Liver (tissue), 9 donors: ENCODE measurements around the gene C16orf86. TPM values are rescaled to one million over a fixed set of nuclear protein-coding genes. Genes with fewer than 3 reads are reported as not detected.
A peak's percentile ranks its signal among the peaks of the same experiment; 100 is the strongest.

Source experiments
- DNase-seq: peaks from one replicate; pipeline ENCODE4 v3.0.0-alpha.2; 2017; ENCODE audit warnings: low spot score
- H3K27ac ChIP-seq, 2 donors: one replicate each; pipeline ENCODE4 v1.7.0; 2013; ENCODE audit warnings: inconsistent platforms in 2 of 2, low read length in 2 of 2, control low read depth in 1 of 2, low read depth in 1 of 2, mild to moderate bottlenecking in 1 of 2
- H3K27me3 ChIP-seq, 4 donors: one replicate each; pipeline versions ENCODE4 v1.6.1 to v1.7.0; 2013; ENCODE audit warnings: low read length in 3 of 4, inconsistent platforms in 1 of 4, mild to moderate bottlenecking in 1 of 4, moderate library complexity in 1 of 4; ENCODE audit not compliant: control insufficient read depth in 4 of 4, insufficient read depth in 4 of 4
- H3K36me3 ChIP-seq, 4 donors: one replicate each; pipeline versions ENCODE4 v1.6.1 to v1.7.0; 2013; ENCODE audit warnings: low read length in 3 of 4, mild to moderate bottlenecking in 3 of 4, low read depth in 1 of 4, moderate library complexity in 1 of 4; ENCODE audit not compliant: control insufficient read depth in 4 of 4, insufficient read depth in 3 of 4
- H3K4me1 ChIP-seq, 4 donors: one replicate each; pipeline versions ENCODE4 v1.6.1 to v1.7.0; 2013; ENCODE audit warnings: low read length in 3 of 4, mild to moderate bottlenecking in 3 of 4, moderate library complexity in 1 of 4; ENCODE audit not compliant: control insufficient read depth in 4 of 4, insufficient read depth in 4 of 4
- H3K4me3 ChIP-seq, 3 donors: one replicate each; pipeline versions ENCODE4 v1.6.1 to v1.7.0; 2013; ENCODE audit warnings: low read length in 3 of 3, control low read depth in 1 of 3, low read depth in 1 of 3, mild to moderate bottlenecking in 1 of 3
- H3K9ac ChIP-seq, 2 donors: one replicate each; pipeline ENCODE4 v1.7.0; 2013; ENCODE audit warnings: low read length in 2 of 2, mild to moderate bottlenecking in 2 of 2, moderate library complexity in 2 of 2, control low read depth in 1 of 2, low read depth in 1 of 2
- H3K9me3 ChIP-seq, 4 donors: one replicate each; pipeline versions ENCODE4 v1.6.1 to v1.7.0; 2013; ENCODE audit warnings: low read length in 3 of 4; ENCODE audit not compliant: control insufficient read depth in 4 of 4
- EGR1 ChIP-seq, 2 donors: IDR thresholded peaks; 2 replicates each; pipeline ENCODE4 v1.6.1; 2016 to 2018; ENCODE audit warnings: antibody characterized with exemption in 2 of 2, low read depth in 2 of 2
- FOXA1 ChIP-seq: IDR thresholded peaks from 2 replicates; pipeline ENCODE4 v1.6.1; 2016; ENCODE audit warnings: antibody characterized with exemption
- FOXA2 ChIP-seq: IDR thresholded peaks from 2 replicates; pipeline ENCODE4 v1.6.1; 2016; ENCODE audit warnings: antibody characterized with exemption
- GABPA ChIP-seq, 2 donors: IDR thresholded peaks in 1 of 2; conservative IDR thresholded peaks in 1 of 2; 2 replicates each; pipeline ENCODE4 v1.6.1; 2016; ENCODE audit warnings: antibody characterized with exemption in 2 of 2, mild to moderate bottlenecking in 1 of 2, moderate library complexity in 1 of 2
- HNF4A ChIP-seq, 2 donors: conservative IDR thresholded peaks; 2 replicates each; pipeline ENCODE4 v1.6.1; 2016; ENCODE audit warnings: antibody characterized with exemption in 2 of 2, mild to moderate bottlenecking in 2 of 2
- HNF4G ChIP-seq: IDR thresholded peaks from 2 replicates; pipeline ENCODE4 v1.6.1; 2016; ENCODE audit warnings: antibody characterized with exemption
- JUND ChIP-seq, 2 donors: IDR thresholded peaks; 2 replicates each; pipeline ENCODE4 v1.6.1; 2016; ENCODE audit warnings: antibody characterized with exemption in 2 of 2
- NR2F2 ChIP-seq: IDR thresholded peaks from 2 replicates; pipeline ENCODE4 v1.6.1; 2016; ENCODE audit warnings: antibody characterized with exemption
- RAD21 ChIP-seq, 2 donors: IDR thresholded peaks; 2 replicates each; pipeline ENCODE4 v1.6.1; 2016; ENCODE audit warnings: antibody characterized with exemption in 2 of 2, mild to moderate bottlenecking in 2 of 2
- RXRA ChIP-seq, 2 donors: IDR thresholded peaks; 2 replicates each; pipeline ENCODE4 v1.6.1; 2017 to 2018; ENCODE audit warnings: antibody characterized with exemption in 2 of 2, mild to moderate bottlenecking in 1 of 2
- SP1 ChIP-seq: IDR thresholded peaks from 2 replicates; pipeline ENCODE4 v1.6.1; 2018; ENCODE audit warnings: antibody characterized with exemption, mild to moderate bottlenecking
- YY1 ChIP-seq: IDR thresholded peaks from 2 replicates; pipeline ENCODE4 v1.6.1; 2016; ENCODE audit warnings: antibody characterized with exemption, mild to moderate bottlenecking
- WGBS: extraction: QIAGEN DNeasy Blood & Tissue Kit; methylation state at CpG from one replicate; pipeline ENCODE4 v1.1.7; 2013; 5-methylcytosine and 5-hydroxymethylcytosine counted together
- polyA plus RNA-seq, 2 donors: library from polyadenylated mRNA; stranded (reverse) in 1 of 2; unstranded in 1 of 2; fragments of 200-250 nt in 1 of 2; fragments of >200 nt in 1 of 2; fragmentation: Nextera tagmentation in 1 of 2; extraction: Ambion mirVana in 1 of 2; gene quantifications; one replicate each; pipeline versions ENCODE4 v1.2.1 to v1.2.3, GENCODE V29; 2013 to 2015
- total RNA-seq, 2 donors: library from RNA; depleted of rRNA; stranded (reverse); fragments of >200 nt; gene quantifications; one replicate each; pipeline ENCODE4 v1.2.3, GENCODE V29; 2014
- TF ChIP-seq, protein P1 (sequence below): fragments of 150-350 bp; IDR thresholded peaks from 2 replicates; pipeline ENCODE4 v1.5.1; 2017; ENCODE audit warnings: improper control_type of control experiment, low read depth, low read length; ENCODE audit not compliant: missing input control
- TF ChIP-seq, protein P2 (sequence below): IDR thresholded peaks from 2 replicates; pipeline ENCODE4 v1.6.1; 2016; ENCODE audit warnings: antibody characterized with exemption
- TF ChIP-seq, protein P3 (sequence below): IDR thresholded peaks from 2 replicates; pipeline ENCODE4 v1.6.1; 2016; ENCODE audit warnings: antibody characterized with exemption
- TF ChIP-seq, protein P4 (sequence below): IDR thresholded peaks from 2 replicates; pipeline ENCODE4 v1.6.1; 2016; ENCODE audit warnings: antibody characterized with exemption
- donor health status: healthy.
- donor health status: healthy.
- donor health status: healthy.
- donor health status: healthy.
- donor health status: healthy.

The C16orf86 gene
- total and polyA plus RNA-seq, 4 donors = 1.2 to 2.6 (median 2.1) TPM

DNA sequence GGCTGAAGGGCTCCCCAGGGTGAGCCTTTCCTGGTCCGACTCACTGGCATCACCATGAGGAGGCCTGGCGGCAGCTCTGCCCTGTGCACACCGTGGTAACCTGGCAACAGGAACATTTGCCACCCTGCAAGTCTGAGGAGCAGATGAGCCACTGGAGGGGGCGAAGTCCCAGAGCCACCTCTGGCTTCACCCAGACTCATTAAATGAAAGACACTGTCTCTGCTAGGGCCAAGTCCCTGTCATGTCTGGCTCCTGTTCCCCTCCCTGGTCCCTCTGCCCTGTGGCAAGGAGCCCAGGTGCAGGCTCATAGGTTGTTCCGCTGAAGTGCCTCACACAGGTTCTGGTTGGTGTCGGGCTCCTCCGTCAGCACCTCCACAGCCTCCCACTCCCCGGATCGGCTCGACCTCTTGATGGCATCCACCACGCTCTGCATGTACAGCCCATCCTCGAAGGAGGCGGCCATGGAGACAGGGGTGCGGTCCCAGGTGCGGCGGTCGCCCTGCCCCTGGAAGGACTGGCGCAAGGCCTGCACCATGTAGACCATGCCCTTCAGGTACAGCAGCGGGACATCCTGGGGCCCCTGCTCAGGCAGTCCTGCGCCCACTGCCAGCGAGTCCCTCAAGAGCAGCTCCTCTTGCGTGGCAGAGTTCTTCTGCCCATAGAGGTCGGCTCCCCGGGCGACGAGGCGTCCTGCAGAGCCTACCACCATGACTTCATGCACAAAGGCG lies 8.4 kb downstream of the C16orf86 start:
- WGBS = 73% methylated on average over 28 of the region's 28 CpGs
- H3K9me3 ChIP-seq = no peaks in the 10 kb centered on the region
- peak overlapping the region; percentile 6 to 18 for H3K9ac ChIP-seq
- no peak for DNase-seq
- TF ChIP-seq, protein P1, sequence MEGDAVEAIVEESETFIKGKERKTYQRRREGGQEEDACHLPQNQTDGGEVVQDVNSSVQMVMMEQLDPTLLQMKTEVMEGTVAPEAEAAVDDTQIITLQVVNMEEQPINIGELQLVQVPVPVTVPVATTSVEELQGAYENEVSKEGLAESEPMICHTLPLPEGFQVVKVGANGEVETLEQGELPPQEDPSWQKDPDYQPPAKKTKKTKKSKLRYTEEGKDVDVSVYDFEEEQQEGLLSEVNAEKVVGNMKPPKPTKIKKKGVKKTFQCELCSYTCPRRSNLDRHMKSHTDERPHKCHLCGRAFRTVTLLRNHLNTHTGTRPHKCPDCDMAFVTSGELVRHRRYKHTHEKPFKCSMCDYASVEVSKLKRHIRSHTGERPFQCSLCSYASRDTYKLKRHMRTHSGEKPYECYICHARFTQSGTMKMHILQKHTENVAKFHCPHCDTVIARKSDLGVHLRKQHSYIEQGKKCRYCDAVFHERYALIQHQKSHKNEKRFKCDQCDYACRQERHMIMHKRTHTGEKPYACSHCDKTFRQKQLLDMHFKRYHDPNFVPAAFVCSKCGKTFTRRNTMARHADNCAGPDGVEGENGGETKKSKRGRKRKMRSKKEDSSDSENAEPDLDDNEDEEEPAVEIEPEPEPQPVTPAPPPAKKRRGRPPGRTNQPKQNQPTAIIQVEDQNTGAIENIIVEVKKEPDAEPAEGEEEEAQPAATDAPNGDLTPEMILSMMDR = no peak
- TF ChIP-seq RXRA (IDR thresholded peaks at IDR 0.05) (peak in 1 of 2 donors; percentile 34), HNF4A (conservative IDR thresholded peaks at IDR 0.05) (peak in 1 of 2 donors; percentile 39), JUND (IDR thresholded peaks at IDR 0.05) (no peak)
- TF ChIP-seq, protein P2, sequence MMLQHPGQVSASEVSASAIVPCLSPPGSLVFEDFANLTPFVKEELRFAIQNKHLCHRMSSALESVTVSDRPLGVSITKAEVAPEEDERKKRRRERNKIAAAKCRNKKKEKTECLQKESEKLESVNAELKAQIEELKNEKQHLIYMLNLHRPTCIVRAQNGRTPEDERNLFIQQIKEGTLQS = no peak
- H3K27me3 ChIP-seq = no peaks in the 10 kb centered on the region
- peaks cover 0 to under 1% (median 0%) of the 10 kb centered on the region in 4 donors for H3K36me3 ChIP-seq
- H3K4me1 ChIP-seq = peaks cover 17 to 56% (median 47%) of the 10 kb centered on the region in 4 donors
- peak overlapping the region; percentile 60 to 95 for H3K27ac ChIP-seq
- no peak overlapping the region for H3K4me3 ChIP-seq

DNA sequence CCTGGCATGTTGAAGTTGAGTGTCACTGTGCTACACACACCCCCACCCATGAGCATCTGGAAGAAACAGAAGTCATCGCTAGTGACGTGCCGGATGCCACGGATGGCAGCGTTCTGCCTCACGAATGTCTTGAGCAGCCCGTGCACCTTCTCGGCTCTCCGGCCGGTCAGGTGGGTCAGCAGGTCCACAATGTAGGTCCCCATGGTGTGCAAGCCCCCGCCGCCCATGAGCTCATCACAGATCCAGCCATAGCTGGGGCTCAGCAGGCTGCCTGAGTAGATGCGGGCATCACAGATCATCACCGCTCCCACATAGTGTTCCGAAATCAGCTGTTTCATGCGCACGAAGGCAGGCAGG lies 8.9 kb downstream of the C16orf86 start:
- peaks cover 17 to 56% (median 47%) of the 10 kb centered on the region in 4 donors for H3K4me1 ChIP-seq
- H3K9me3 ChIP-seq = no peaks in the 10 kb centered on the region
- H3K27ac ChIP-seq = peak overlapping the region; percentile 73 to 95
- 97% methylated on average over 17 of the region's 17 CpGs for WGBS
- no peaks in the 10 kb centered on the region for H3K27me3 ChIP-seq
- no peak overlapping the region for H3K9ac ChIP-seq
- peaks cover 0 to 2% (median under 1%) of the 10 kb centered on the region in 4 donors for H3K36me3 ChIP-seq
- DNase-seq = no peak
- no peak for TF ChIP-seq SP1
- TF ChIP-seq GABPA (IDR thresholded peaks at IDR 0.05 in 1 of 2, conservative IDR thresholded peaks at IDR 0.05 in 1 of 2) = no peak
- TF ChIP-seq RAD21 (IDR thresholded peaks at IDR 0.05) = no peak
- TF ChIP-seq NR2F2 = no peak
- TF ChIP-seq FOXA2 = no peak
- TF ChIP-seq, protein P3, sequence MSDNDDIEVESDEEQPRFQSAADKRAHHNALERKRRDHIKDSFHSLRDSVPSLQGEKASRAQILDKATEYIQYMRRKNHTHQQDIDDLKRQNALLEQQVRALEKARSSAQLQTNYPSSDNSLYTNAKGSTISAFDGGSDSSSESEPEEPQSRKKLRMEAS = no peak
- TF ChIP-seq, protein P4, sequence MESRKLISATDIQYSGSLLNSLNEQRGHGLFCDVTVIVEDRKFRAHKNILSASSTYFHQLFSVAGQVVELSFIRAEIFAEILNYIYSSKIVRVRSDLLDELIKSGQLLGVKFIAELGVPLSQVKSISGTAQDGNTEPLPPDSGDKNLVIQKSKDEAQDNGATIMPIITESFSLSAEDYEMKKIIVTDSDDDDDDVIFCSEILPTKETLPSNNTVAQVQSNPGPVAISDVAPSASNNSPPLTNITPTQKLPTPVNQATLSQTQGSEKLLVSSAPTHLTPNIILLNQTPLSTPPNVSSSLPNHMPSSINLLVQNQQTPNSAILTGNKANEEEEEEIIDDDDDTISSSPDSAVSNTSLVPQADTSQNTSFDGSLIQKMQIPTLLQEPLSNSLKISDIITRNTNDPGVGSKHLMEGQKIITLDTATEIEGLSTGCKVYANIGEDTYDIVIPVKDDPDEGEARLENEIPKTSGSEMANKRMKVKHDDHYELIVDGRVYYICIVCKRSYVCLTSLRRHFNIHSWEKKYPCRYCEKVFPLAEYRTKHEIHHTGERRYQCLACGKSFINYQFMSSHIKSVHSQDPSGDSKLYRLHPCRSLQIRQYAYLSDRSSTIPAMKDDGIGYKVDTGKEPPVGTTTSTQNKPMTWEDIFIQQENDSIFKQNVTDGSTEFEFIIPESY = no peak
- no peak for TF ChIP-seq YY1
- TF ChIP-seq HNF4A (conservative IDR thresholded peaks at IDR 0.05) = no peak
- TF ChIP-seq HNF4G = no peak
- no peak for TF ChIP-seq EGR1 (IDR thresholded peaks at IDR 0.05; ENCODE audit: low read depth in 2 of 2)
- no peak for TF ChIP-seq FOXA1
- H3K4me3 ChIP-seq = no peak overlapping the region
